Heart left ventricle (tissue), 16 donors: Measurements from ENCODE around the gene NAGPA. TPM values are rescaled to one million over a fixed set of nuclear protein-coding genes. Genes with fewer than 3 reads are reported as not detected.

Experiments used
- ATAC-seq, 4 donors: fragments of 200-7000 bp; cut with Tn5 transposase; one replicate each; pipeline ENCODE4 v1.9.1; 2020 to 2022; ENCODE audit warnings: moderate library complexity in 4 of 4, mild to moderate bottlenecking in 3 of 4, moderate number of reproducible peaks in 1 of 4
- DNase-seq, 5 donors: peaks; one replicate each; pipeline ENCODE4 v3.0.0-alpha.2; 2020
- H3K27ac ChIP-seq, 12 donors: fragments of 200-600 bp; sonication (generic) in 4 of 12; one replicate each; pipeline versions ENCODE4 v1.5.0 to v1.8.0; 2016 to 2022; ENCODE audit warnings: mild to moderate bottlenecking in 2 of 12
- H3K27me3 ChIP-seq, 9 donors: fragments of 200-600 bp; sonication (generic) in 2 of 9; one replicate each; pipeline versions ENCODE4 v1.5.1 to v1.8.0; 2016 to 2022; ENCODE audit warnings: mild to moderate bottlenecking in 3 of 9
- H3K36me3 ChIP-seq, 9 donors: fragments of 200-600 bp; sonication (generic) in 2 of 9; one replicate each; pipeline versions ENCODE4 v1.5.0 to v1.8.0; 2018 to 2022; ENCODE audit warnings: mild to moderate bottlenecking in 2 of 9
- H3K4me1 ChIP-seq, 12 donors: fragments of 200-600 bp; sonication (generic) in 4 of 12; one replicate each; pipeline versions ENCODE4 v1.5.0 to v1.8.0; 2016 to 2022; ENCODE audit warnings: mild to moderate bottlenecking in 3 of 12
- H3K4me3 ChIP-seq, 12 donors: fragments of 200-600 bp; sonication (generic) in 4 of 12; one replicate each; pipeline versions ENCODE4 v1.5.0 to v1.8.0; 2017 to 2022; ENCODE audit warnings: mild to moderate bottlenecking in 9 of 12, moderate library complexity in 4 of 12
- H3K9me3 ChIP-seq, 12 donors: fragments of 200-600 bp; sonication (generic) in 4 of 12; one replicate each; pipeline versions ENCODE4 v1.5.0 to v1.8.0; 2016 to 2022; ENCODE audit warnings: mild to moderate bottlenecking in 1 of 12
- POLR2A ChIP-seq, 2 donors: fragments of 450-650 bp; IDR thresholded peaks; one replicate each; pipeline ENCODE4 v1.6.1; 2017; ENCODE audit warnings: antibody characterized with exemption in 2 of 2, mild to moderate bottlenecking in 2 of 2, moderate library complexity in 2 of 2
- WGBS, 4 donors: extraction: QIAGEN DNeasy Blood & Tissue Kit in 2 of 4; methylation state at CpG; one replicate each; pipeline versions ENCODE4 v1.1.5 to v1.1.7; 2013 to 2018; 5-methylcytosine and 5-hydroxymethylcytosine counted together
- intact Hi-C, 10 donors: fragments of 100-400 bp; cut with DNase I; formaldehyde crosslinking; loops; one replicate each; pipeline versions ENCODE4 v1.11.1 to v1.14.2; 2022
- polyA plus RNA-seq, 2 donors: library from polyadenylated mRNA; stranded (reverse); fragments of 200-250 nt; gene quantifications; one replicate each; pipeline ENCODE4 v1.2.3, GENCODE V29; 2013
- total RNA-seq, 9 donors: library from RNA; depleted of rRNA in 2 of 9; stranded (reverse); fragments of >200 nt in 2 of 9; fragmentation: NEBNext Ultra II Directional in 3 of 9; extraction: Animal tissue kit (Norgen Biotek cat#: 25700) in 3 of 9; gene quantifications; one replicate each; pipeline versions ENCODE4 v1.1.0 to v1.2.4, GENCODE V29; 2016 to 2023
- TF ChIP-seq, protein P1 (sequence below), 12 donors: fragments of 200-600 bp; sonication (generic) in 4 of 12; IDR thresholded peaks; one replicate each; pipeline versions ENCODE4 v1.5.0 to v1.8.0; 2018 to 2022; ENCODE audit warnings: antibody characterized with exemption in 12 of 12, mild to moderate bottlenecking in 5 of 12
- donor health status: ischemic (EF 13 %, LVEDD 7.1; RV severe dilation, severe dysfunction).
- donor health status: healthy with polysubstance abuse.
- donor health status: DM: no; HTN: yes; CAD: no.
- donor health status: DM: no; HTN: no; CAD: no.
- donor health status: ischemic (EF 25% LVEDD 6.9; RV normal size, moderate dysfunction).
- donor health status: ischemic (EF 25% LVEDD 5.7; RV mildly dilated, moderate dysfunction).
- donor health status: healthy.
- donor health status: DM: yes; HTN: yes; CAD: no.
- donor health status: ischemic (EF 35%, LVEDD 5.7; RV mildly dilated, moderate dysfunction).
- donor health status: nonischemic (EF 11% LVEDD 7.7; RV severe dilation, severe dysfunction).
- donor health status: DM: yes; HTN: yes; CAD: no.
- donor health status: PGD.
- donor health status: ischemic (EF 29% LVEDD 5.4; RV normal size, mild dysfunction).
- donor health status: nonischemic (EF 23%, LVEDD 6.1; RV moderate dilation, normal function).

NAGPA gene
- total and polyA plus RNA-seq, 11 donors, result 3.8 to 14.6 (median 7.8) TPM

DNA sequence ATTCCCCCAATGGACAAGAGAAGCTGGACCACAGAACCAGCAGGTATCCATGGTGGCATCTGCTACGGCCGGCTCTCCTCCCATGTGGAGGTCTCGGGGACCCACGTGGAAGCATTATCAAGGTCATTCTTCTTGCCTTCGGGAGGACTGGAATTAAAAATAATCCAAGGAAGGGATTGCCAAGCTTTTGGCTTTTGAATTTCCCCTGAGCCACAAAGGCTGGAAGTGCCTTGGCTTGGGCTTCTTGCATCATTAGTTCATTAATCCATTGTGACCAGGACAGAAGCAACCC, 16.1 kb downstream of the NAGPA start:
- DNase-seq, result no peak
- WGBS, 4 donors, result 55 to 83% (median 67%) methylated on average over 4 to 5 of the region's 5 CpGs
- intact Hi-C loops, result no loop called here
- Histone ChIP-seq H3K27ac (no peak overlapping the region), H3K27me3 (no peaks in the 10 kb centered on the region), H3K4me3 (no peak overlapping the region), H3K9me3 (no peaks in the 10 kb centered on the region), H3K36me3 (no peaks in the 10 kb centered on the region), H3K4me1 (peaks cover 0 to 5% (median 0%) of the 10 kb centered on the region in 12 donors)
- TF ChIP-seq, protein P1, sequence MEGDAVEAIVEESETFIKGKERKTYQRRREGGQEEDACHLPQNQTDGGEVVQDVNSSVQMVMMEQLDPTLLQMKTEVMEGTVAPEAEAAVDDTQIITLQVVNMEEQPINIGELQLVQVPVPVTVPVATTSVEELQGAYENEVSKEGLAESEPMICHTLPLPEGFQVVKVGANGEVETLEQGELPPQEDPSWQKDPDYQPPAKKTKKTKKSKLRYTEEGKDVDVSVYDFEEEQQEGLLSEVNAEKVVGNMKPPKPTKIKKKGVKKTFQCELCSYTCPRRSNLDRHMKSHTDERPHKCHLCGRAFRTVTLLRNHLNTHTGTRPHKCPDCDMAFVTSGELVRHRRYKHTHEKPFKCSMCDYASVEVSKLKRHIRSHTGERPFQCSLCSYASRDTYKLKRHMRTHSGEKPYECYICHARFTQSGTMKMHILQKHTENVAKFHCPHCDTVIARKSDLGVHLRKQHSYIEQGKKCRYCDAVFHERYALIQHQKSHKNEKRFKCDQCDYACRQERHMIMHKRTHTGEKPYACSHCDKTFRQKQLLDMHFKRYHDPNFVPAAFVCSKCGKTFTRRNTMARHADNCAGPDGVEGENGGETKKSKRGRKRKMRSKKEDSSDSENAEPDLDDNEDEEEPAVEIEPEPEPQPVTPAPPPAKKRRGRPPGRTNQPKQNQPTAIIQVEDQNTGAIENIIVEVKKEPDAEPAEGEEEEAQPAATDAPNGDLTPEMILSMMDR (IDR thresholded peaks at IDR 0.05), result no peak
- no peak for TF ChIP-seq POLR2A (IDR thresholded peaks at IDR 0.05)
- no peak for ATAC-seq

- H3K9me3 ChIP-seq, result no peaks in the 10 kb centered on the region
- TF ChIP-seq, protein P1 (IDR thresholded peaks at IDR 0.05), result no peak
- TF ChIP-seq POLR2A (IDR thresholded peaks at IDR 0.05), result no peak
- peak in 1 of 4 donors; percentile 6 for ATAC-seq
- intact Hi-C loops, result no loop called here
- H3K4me1 ChIP-seq, result peaks cover 0 to 5% (median 0%) of the 10 kb centered on the region in 12 donors
- no peak overlapping the region for H3K27ac ChIP-seq
- H3K27me3 ChIP-seq, result no peaks in the 10 kb centered on the region
- no peak overlapping the region for H3K4me3 ChIP-seq
- 63 to 82% (median 70%) methylated on average over 6 of the region's 6 CpGs for WGBS, 4 donors
- DNase-seq, result no peak
- no peaks in the 10 kb centered on the region for H3K36me3 ChIP-seq
Observed at GRCh38 chr16:5016967-5017677, 16.6 kb downstream of the NAGPA start.

GRCh38 chr16:5015887-5016286, 17.8 kb downstream of the NAGPA start:
- DNase-seq (no peak), ATAC-seq (no peak)
- no peaks in the 10 kb centered on the region for H3K36me3 ChIP-seq
- TF ChIP-seq POLR2A (IDR thresholded peaks at IDR 0.05), result no peak
- TF ChIP-seq, protein P1 (IDR thresholded peaks at IDR 0.05), result no peak
- H3K4me1 ChIP-seq, result peaks cover 0 to 5% (median 0%) of the 10 kb centered on the region in 12 donors
- no peak overlapping the region for H3K27ac ChIP-seq
- H3K4me3 ChIP-seq, result no peak overlapping the region
- no peaks in the 10 kb centered on the region for H3K27me3 ChIP-seq
- H3K9me3 ChIP-seq, result no peaks in the 10 kb centered on the region
- intact Hi-C loops, result no loop called here
- WGBS, 4 donors, result 85 to 98% (median 88%) methylated on average over 4 of the region's 4 CpGs

DNA sequence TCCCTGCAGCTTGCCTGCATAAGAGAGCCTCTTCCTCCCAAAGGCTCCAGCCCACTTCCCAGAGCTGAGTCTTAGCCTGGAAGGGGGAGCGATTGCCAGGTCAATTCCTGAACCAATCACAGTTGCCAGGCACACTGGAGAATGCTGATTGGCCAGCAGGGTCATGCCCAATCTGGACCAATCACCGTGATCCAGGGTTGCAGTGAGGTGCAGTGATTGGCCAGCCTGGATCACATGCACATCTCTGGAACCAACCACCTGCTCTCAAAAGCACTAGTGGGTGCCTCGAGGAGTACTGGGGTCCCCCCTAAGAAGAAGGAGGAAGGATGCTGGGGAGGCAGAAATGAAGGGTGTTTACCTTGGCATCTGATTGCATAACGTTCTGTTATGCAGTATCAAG, 18.4 kb downstream of the NAGPA start:
- DNase-seq (no peak), ATAC-seq (no peak)
- Histone ChIP-seq H3K36me3 (no peaks in the 10 kb centered on the region), H3K4me3 (no peak overlapping the region), H3K4me1 (peaks cover 0 to 5% (median 0%) of the 10 kb centered on the region in 12 donors), H3K27ac (no peak overlapping the region), H3K27me3 (no peaks in the 10 kb centered on the region), H3K9me3 (no peaks in the 10 kb centered on the region)
- WGBS, 4 donors, result 52 to 74% (median 60%) methylated on average over 4 of the region's 4 CpGs
- TF ChIP-seq, protein P1 (IDR thresholded peaks at IDR 0.05), result no peak
- no peak for TF ChIP-seq POLR2A (IDR thresholded peaks at IDR 0.05)
- intact Hi-C loops, result no loop called here
